Hematopoietic multipotent progenitor cell (in vitro differentiated cells): Measurements from ENCODE around the gene COPS9. TPM values are rescaled to one million over a fixed set of nuclear protein-coding genes. Genes with fewer than 3 reads are reported as not detected.
A peak's percentile ranks its signal among the peaks of the same experiment; 100 is the strongest.

Source experiments
- DNase-seq, 3 donors: peaks; one replicate each; pipeline ENCODE4 v3.0.0-alpha.2; 2011 to 2015; ENCODE audit warnings: low read depth in 2 of 3, low spot score in 2 of 3
- total RNA-seq: library from RNA; depleted of rRNA; stranded (reverse); fragments of >200 nt; gene quantifications from one replicate; pipeline ENCODE4 v1.2.3, GENCODE V29; 2012

Gene COPS9
- 66.2 TPM for total RNA-seq

- peak; percentile 68 to 90 (median 89) for DNase-seq
Measured at GRCh38 chr2:240136013-240136670, at the start of gene COPS9. Gene COPS9, minus strand, starts transcription at chr2:240136305. Its CDS starts 21 bp downstream, at chr2:240136284.

- no peak for DNase-seq
Measured at GRCh38 chr2:240184656-240185055, 48.6 kb upstream of the COPS9 start.

GRCh38 chr2:240183875-240184590, 47.9 kb upstream of the COPS9 start:
- DNase-seq: no peak

DNA sequence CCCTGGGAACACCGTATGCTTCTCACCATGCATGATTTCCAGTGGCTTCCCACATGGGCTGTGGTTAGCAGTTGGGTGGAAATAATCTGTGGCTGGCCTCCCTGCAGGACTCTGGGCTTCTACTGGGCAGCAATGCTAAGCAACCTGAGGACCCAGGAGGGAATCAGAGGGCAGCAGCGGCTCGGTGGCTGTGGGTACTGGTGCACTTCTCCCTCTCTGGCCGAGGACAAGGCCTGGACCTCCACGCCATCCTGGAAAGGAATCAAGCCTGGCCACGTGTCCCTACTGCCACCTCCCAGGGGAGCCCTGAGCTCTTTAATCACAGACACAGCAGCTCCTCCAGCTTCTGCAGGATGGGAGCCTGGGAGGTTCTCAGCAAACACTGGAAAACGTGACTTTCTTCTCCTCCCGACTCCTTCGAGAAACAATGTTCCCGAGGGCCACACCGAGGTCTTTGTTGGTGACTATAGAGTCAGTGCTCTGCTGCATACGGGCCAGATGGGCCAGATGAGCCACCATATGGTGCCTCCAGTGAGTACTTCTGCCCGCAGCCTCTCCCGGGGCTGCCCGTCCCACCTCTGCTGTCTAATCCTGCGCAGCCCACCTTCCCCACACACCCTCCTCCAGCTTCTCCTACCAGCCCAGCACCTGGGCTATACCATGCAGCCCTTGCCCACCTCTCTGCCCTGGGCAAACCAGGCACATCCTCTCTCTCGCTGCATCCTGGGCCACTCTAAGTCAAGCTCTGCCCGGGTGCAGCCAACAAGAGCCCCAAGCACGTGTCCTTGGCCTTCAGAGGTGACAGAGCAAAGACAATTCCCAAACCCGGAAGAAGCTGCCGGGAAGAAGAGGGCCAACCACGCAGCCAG, 47.1 kb upstream of the COPS9 start:
- DNase-seq: no peak

GRCh38 chr2:240182476-240182875, 46.4 kb upstream of the COPS9 start:
- DNase-seq: no peak

- DNase-seq: no peak
Measured at GRCh38 chr2:240182001-240182400, 45.9 kb upstream of the COPS9 start.

GRCh38 chr2:240179941-240180666, 44.0 kb upstream of the COPS9 start:
- DNase-seq: no peak

DNA sequence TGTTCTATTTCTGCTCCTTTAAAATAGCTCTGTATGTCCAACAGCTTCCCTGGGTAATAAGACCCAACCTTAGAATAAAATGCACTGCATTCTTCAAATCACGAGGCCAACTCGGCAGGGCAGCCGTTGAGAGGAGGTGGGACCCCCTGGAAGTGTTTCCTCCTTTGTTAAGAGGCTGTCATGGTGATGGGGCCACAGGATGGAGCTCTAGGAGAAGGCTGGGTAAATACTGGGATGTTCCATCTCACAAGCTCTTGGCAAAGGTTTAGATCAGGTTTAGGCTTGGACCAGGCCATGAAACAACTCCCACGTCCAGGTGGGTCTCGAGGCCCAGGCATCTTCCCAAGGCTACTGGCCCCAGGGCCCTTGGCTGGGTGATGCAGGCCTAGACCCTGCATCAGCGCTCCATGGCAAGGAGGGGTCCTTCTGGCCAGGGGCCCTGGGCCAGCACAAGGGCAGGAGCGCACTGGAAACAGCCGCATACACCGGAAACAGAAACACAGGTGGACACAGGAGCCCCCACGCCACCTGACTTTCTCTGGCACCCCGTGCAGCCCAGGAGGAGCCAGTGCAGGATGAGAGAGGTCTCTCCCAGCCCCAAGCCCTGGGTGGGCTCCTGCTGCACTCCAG, 43.2 kb upstream of the COPS9 start:
- no peak for DNase-seq

DNA sequence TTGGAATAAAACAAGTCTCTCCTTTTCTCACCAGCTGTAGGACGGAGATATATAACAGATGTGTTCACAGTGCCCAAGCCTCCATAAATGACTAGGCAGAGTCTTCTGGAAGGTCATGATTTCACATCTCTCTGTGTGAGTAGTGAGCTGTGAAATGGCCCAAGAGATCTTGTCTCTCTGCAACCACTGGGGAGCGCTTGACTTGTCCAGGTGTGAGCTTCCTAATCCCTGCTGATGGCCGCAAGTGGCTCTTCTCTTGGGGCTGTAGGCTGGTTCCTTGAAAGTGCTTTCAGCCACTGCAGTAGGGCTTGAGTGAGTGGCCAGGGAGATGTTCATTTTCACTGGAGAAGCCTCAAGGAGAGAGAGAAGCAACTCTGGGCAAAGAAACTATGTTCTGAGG, 42.5 kb upstream of the COPS9 start:
- no peak for DNase-seq

- DNase-seq: no peak
Measured at GRCh38 chr2:240174496-240174895, 38.4 kb upstream of the COPS9 start.

- DNase-seq: no peak
Measured at GRCh38 chr2:240172071-240172895, 36.2 kb upstream of the COPS9 start.

GRCh38 chr2:240170883-240171282, 34.8 kb upstream of the COPS9 start:
- DNase-seq: no peak

DNA sequence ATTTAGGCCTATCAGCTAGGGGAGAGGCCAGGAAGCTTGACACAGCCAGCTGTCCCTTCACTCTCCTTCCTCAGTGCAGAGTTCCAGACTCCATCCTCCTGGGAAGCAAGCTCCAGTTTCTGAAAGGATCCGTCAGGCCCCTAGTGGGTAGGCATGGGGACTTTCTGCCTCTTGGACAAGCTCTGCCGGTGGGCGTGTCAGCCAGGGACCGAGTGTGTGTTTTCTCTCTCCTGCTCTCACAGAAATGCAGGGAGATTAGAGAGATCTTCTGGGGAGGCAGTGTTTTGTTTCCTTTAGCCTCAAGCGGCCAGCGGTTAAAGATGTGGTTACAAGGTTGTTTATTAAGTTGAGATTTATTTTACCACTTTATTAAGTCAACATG, 34.2 kb upstream of the COPS9 start:
- no peak for DNase-seq

- DNase-seq: no peak
Measured at GRCh38 chr2:240169486-240170353, 33.6 kb upstream of the COPS9 start.

DNA sequence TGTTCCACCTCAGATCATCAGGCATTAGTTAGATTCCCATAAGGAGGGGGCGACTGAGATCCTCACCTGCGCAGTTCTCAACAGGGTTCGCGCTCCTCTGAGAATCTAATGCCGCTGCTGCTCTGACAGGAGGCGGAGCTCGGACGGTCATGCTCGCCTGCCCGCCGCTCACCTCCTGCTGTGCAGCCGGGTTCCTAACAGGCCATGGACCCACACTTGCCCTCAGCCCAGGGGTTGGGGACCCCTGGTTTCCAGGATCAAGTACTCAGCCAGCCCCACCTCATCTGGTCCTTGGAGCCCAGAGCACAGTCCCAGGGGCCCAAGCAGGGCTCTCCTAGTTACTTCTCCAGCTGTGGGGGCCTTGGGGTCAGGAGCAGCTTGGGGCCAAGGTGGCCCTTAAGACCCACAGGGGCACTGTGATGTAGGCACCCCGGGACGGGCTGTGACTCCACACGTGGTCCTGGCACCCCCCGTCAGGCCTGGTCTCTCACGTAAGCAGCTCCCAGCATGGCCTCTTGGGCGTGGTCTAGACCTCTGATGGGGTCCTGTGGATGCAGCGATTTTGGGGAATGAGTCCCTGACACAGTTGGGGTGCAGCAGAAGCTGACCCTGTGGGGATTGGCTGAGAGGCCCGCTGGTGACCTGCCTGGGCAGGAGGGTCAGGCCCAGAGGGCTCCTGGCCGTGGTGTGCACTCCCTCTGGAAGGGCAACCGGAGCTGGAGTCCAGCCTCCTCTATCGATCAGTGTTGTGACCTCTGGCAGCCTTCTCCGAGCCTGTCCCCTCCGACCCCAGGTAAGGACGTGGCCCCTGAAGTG, 32.6 kb upstream of the COPS9 start:
- no peak for DNase-seq

- DNase-seq: no peak
Measured at GRCh38 chr2:240168041-240168440, 31.9 kb upstream of the COPS9 start.

DNA sequence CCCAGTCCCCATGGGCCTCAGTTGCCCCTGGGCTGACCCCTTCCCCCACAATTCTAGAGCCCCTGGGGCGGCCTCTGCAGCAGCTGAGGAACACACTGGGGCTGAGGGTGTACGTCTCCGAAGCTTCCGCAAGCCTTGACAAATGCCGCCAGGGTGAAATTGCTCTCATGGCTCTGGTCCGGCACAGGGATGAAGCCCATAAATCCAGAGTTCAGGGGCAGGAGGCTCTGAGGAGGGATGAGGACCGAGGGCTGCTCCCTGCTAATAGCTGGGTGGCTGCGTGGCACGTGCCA, 31.4 kb upstream of the COPS9 start:
- no peak for DNase-seq
